PC-3 (cell line): Measurements from ENCODE around the gene COL25A1.

Experiments used
- CTCF ChIP-seq: fragments of 300-600 bp; sonication (generic); conservative IDR thresholded peaks from 2 replicates; pipeline ENCODE4 v1.5.1; 2017; ENCODE audit warnings: antibody characterized with exemption, low read depth, mild to moderate bottlenecking, low read length
- EZH2 ChIP-seq: fragments of 300-600 bp; sonication (generic); IDR thresholded peaks from one replicate; pipeline ENCODE4 v1.6.1; 2017; ENCODE audit warnings: antibody characterized with exemption, mild to moderate bottlenecking, low read length; ENCODE audit not compliant: unreplicated experiment

DNA sequence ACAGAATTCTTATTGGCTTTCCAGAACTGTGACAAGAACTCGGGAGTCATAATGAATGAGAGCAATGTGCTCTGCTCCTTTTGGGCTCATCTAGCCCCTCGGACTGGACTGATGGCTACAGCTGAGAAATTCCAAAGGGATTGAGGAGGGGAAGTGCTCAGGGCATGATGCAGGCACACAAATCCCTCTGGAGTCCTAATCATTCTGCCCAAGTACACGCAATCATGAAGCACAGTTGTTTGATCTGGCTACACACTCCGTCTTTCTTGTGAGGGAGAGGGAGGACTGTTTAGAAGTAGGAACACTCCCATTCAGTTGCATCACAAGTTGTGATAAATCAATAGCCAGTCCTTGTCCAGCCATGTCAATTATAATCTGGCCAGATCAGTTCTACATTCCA, 237.5 kb downstream of the COL25A1 start:
- TF ChIP-seq EZH2, result no peak
- no peak for TF ChIP-seq CTCF
